Stromal cell of bone marrow (primary cell): Measurements from ENCODE around the gene CHAT.

Source experiments
- DNase-seq: peaks from one replicate; pipeline ENCODE4 v3.0.0-alpha.2; 2012; ENCODE audit warnings: low read depth

Gene CHAT

DNA sequence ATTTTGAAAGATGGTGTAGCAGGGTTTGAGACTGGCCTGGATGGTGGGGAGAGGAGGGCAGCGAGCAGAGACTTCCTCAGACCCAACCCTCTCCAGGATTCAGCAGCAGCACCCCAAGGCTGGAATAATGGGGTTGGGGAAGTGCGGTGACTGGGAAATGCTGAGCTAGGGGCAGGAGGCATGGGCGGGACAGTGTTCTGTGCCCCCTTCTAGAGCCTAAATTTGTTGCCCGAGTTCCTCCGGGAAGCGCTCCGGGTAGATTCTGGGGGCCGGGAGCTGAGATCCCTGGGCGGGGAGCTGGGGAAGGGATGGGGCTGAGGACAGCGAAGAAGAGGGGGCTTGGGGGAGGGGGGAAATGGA lies at the start of gene CHAT:
CHAT (plus strand) TSS at position 156 of the 360 bp plus-strand sequence; CDS start at position 309, 153 bp downstream.
- no peak for DNase-seq

DNA sequence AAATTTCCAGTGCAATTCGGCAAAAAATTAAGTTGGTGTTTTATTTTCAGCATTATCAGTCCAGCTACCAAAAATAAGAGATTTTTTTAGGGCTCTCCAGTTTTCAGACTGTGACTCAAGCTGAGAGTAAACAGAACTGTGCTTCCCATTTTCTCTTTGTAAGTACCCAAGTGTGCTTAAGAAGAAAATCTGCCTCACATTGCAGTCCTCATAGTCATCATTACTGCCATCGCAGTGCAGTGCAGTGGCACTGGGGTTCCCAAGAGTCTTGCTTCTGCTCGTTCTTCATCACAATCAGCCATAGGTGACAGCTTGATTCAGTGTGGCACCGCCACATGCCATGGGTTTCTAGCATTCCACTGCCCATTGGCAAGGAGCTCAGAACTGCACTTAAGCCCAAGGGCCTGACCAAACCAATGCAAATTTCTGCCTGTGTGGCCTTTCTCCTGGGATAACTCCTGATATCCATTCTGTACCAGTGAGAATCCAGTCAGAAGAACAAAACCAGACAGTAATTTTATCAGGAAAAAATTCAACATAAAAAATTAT lies 49.3 kb upstream of the CHAT start:
- no peak for DNase-seq

DNA sequence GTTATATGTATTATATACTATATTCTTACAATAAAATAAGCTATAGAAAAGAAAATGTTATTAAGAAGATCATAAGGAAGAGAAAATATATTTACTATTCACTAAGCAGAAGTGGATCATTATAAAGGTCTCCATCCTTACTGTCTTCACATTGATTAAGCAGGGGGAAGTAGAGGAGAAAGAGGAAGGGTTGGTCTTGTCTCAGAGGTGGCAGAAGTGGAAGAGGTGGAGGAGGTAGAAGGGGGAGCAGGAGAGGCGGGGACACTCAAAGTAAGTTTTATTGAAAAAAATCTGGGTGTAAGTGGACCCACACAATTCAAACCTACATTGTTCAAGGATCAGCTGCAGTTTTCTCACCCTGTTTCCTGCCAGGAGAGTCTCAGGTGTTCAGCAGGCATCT lies 46.0 kb upstream of the CHAT start:
- DNase-seq, result no peak

DNA sequence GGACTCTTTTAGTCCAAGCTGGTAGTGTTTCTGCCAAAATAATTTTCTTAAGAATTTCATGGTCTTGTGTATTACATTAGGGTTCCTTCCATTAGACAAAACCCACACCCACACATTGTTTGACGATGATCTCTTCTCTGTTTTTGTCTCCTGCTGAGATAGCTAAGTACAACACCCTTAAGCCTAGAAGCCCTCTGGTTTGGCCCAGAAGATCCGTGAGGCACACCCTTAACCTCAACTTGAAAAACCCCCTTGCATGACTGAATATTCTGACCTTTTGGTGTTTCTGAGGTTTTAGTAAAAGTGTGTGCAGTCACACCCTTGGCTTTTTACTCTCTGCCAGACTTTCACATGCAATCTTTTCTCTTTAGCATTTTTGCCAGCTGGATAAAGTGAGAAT lies 45.6 kb upstream of the CHAT start:
- DNase-seq, result peak; percentile 79

DNA sequence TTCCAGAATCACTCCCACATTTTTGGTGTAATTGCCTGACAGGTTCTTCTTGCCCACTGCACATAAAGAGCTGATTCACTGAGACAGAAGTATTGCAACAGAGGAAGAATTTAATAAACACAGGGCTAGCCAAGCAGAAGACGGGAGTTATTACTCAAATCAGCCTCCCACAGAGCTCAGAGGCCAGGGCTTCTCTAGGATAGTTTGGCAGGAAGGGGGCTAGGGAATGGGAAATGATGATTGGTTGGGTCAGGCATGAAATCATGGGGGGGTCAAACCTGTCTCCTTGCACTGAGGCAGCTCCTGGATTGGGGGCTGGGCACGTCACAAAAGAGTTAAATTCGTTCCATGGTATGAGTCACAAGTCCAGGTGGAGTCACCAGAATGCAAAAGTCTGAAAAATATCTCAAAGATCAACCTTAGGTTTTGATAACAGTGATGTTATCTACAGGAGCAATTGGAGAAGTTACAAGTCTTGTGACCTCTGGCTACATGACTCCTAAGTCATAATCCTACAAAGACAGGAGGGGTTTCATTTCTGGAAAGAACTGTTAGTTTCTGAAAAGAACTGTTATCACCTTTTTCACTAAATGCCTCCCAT lies 44.7 kb upstream of the CHAT start:
- peak; percentile 67 for DNase-seq

DNA sequence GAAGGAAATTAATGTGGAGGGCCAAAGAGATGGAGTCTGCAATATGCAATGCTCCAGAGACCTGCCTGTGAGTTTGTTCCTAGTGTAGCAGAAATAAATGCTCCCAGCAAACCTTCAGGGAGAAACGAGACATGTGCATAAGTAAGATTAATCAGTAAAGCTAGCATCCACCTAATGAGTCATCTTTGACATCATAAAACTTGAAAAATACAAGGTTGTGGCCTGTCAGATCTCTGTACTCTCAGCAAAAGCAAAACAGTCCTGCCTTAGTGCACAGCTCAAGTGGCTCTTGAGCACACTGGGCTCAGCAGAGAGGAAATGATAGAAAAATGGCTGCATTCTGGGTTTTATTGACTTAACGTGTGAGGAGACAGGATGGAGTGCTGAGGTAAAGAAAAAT lies 42.4 kb upstream of the CHAT start:
- DNase-seq, result no peak

DNA sequence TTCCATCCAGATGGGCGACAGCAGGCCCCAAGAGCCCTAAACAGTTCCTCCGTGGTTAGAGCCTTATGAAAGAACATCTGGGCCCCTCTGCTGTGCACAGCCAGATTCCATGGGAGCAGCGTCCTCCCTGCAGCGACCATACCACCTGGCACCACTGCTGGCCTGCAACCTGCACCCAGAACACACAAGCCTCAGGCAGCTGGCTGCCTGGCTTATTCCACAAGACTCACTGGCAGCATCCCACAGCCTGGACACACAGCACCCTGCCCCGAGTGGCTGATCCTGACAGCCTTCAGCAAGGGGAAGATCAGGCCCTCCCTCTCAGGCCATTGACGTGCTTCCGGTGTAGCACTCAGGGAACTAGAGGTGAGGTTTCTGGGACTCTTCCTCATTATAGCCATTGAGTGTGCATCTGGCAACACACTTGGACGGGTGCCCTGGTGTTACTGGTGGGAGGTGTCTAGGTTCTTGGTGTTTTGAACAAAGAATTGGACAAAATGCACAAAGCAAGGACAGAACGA lies 41.2 kb upstream of the CHAT start:
- DNase-seq, result no peak

DNA sequence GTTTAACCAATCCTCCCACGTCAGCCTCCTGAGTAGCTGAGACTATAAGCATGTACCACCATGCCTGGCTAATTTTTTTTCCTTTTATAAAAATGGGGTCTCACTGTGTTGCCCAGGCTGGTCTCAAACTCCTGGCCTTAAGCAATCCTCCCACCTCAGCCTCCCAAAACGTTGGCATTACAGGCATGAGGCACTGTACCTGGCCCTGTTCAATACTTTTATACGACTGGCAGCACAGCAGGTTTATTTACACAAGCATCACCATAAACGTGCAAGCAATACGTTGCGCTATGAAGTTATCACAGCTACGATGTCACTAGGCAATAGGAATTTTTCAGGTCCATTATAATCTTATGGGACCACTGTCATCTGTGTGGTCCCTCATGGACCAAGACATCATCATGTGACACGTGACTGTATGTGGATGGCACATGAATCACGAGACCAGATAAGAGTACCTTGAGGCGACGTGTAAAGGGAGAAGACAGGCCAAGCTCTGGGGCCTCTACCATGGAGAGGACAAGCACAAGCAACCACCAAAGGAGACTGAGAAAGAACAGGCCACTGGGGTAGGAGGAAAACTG lies 38.3 kb upstream of the CHAT start:
- DNase-seq, result no peak

DNA sequence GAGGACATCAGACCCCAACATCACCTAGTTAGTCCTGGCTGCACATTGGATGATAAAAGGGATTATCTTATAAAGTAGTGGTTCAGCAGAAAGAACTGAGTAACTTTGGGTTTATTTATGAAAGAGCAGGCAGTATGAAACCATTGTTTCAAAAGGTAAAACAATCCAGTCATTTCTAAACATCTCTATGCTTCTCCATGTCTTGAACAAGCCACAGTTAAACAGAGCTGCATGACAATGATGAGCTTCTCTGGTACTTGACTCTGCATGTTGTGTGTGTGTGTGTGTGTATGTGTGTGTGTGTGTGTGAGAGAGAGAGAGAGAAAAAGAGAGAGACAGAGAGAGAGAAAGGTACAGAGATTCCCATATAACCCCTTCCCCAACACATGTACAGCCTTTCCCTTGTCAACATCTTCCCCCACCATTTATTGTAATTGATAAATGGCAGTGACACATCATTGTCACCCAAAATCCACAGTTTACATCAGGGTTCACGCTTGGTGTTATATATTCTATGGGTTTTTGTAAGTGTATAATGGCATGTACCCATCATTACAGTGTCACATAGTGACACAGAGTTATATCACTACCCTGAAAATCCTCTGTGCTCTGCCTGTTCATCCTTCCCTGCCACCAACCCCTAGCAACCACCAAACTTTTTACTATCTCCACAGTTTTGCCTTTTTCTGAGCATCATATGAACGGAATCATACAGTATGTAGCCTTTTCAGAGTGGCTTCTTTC lies 36.5 kb upstream of the CHAT start:
- DNase-seq, result no peak

DNA sequence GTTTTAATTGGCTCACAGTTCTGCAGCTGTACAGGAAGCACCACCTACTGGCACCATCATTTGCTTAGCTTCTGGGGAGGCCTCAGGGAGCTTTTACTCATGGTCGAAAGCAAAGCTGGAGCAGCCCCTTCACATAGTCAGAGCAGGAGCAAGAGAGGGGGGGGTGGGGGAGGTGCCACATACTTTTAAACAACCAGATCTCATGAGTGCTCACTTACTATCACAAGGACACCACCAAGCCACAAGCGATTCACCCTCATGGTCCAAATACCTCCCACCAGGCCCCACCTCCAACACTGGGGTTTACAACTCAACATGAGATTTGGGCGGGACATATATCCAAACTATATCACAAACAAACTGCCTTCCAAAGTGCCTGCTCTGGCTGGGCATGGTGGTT lies 35.4 kb upstream of the CHAT start:
- no peak for DNase-seq

DNA sequence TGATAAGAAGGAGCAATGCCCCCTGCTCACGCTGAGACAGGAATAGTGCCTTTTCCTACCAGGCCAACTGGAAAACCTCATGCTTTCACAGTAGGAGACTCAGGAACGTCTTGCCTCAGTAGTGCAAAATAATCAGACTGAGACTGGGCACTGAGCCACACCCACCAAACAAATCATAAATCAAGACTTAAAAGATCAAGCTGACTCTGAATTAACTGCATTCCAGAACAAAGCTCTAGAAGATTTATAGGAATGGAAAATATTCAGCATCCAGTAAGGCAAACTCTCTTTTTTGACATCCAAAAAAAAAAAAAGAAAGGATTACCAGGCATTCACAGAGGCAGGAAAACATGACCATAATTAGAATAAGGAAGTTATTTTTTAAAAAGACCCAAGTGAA lies 34.2 kb upstream of the CHAT start:
- no peak for DNase-seq

DNA sequence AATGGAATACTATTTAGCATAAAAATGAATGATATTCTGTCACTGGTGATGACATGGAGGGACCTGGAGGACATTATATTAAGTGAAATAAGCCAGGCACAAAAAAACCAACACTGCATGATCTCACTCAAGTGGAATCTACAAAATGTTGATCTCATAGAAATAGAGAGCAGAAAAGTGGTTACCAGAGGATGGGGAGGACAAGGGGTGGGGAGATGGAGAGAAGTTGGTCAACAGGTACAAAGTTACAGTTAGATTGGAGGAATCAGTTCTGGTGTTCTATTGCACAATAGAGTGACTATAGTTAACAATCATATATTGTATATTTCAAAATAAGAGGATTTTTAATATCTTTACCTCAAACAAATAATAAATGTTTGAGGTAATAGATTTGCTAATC lies 28.4 kb upstream of the CHAT start:
- DNase-seq, result no peak

DNA sequence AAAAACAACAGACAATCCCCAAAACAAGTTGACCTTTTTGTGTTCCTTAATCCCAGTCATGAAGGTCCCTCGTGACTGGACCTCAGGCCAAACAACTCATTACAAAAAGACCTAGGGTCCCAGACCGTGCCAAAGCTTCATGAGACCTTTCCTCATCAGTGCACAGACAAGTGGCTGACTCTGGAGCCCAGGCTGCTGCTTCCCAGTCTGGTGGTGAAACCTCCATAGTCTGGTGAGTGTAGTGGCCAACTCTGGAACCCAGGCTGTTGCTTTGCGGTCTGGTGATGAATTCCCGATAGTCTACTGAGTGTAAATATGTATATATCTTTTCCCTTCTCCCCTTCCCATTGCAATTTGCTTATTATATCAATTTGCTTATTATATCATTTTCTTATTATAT lies 25.9 kb upstream of the CHAT start:
- no peak for DNase-seq

DNA sequence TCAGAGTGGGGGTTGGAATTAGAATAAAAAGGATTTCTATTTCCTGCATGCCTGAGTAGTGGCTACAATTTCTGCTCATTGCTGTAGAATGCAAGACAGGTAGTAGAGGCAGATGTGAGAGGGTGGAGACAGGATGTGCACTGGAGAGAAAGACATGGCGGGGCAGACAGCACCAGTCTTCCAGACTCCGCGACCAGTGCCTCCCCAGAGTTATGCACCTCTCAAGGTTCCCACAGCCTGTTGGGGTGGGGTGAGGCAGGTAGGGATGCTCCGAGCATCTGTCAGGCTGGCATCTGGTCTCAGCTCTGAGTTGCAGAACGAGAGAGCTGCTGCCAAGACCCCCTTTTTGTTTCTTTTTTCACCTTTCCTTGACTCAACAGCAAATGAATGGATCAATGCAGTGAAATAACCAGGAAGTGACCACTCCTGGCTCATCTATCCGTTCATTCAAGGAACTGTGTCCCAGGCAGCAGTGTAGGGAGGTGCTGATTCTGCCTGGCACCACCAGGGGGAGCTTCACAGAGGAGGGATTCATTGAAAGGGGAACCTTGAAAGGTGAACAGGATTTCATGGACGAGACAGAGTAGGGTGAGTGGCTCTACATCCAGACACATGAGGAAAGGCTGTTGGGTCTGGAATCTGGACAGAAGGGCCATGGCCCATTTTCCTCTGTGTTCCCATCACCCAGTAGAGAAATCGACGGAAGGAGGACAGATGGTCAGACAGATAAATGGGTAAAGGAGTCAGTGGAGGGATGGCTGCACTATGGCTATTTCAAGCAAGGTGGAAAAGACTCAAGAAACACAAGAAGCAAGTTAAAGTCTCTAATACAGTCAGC lies 20.9 kb upstream of the CHAT start:
- DNase-seq, result peak; percentile 28

DNA sequence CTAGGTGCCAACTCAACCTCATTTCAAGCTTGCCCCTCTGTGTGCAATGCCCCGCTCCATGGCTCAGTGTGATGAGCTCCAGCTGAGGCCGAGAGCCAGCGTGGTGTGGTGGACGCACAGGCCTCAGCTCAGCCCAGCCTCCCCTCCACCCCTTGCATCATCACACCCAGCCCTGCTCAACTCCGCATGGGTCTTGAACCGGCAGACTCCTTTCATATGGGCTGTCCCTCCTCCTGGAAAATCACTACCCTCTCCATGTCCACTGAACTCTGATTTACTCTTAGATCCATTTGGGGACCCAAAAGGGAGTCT lies 20.3 kb upstream of the CHAT start:
- no peak for DNase-seq

DNA sequence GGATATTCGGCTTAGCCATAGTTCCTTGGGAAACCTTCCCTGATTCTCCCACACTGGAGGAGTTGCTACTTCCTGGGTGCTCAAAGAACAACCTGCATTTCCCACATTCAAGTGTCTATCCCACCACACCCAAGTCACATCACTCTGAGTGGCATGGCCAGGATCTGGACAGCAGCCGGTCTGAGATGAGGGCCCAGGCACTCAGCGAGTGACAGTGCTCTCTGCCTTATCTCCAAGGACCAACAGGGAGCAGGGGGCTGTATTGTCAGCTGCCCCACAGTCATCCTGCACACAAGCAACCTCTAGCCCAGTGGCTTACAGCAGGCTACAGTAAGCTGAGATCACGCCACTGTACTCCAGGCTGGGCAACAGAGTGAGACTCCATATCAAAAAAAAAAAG lies 19.8 kb upstream of the CHAT start:
- no peak for DNase-seq

DNA sequence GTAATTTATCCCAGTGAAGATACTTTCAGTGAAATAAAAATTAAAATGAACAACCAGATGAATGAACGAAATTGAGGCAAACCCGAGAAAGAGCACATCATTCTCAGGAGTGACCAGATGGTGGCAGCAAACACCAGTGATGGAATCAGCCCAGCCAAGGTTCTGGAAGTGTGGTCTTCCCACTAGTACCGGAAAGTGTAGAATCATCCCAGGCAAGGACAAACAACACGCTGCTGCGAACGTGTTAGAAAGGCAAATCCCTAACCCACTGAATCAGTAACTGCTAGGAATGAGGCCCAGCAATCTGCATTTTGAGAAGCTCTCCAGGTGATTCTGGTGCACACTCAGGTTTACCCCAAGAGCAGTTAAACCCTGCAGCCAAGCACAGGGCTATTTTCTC lies 19.2 kb upstream of the CHAT start:
- peak; percentile 48 for DNase-seq

DNA sequence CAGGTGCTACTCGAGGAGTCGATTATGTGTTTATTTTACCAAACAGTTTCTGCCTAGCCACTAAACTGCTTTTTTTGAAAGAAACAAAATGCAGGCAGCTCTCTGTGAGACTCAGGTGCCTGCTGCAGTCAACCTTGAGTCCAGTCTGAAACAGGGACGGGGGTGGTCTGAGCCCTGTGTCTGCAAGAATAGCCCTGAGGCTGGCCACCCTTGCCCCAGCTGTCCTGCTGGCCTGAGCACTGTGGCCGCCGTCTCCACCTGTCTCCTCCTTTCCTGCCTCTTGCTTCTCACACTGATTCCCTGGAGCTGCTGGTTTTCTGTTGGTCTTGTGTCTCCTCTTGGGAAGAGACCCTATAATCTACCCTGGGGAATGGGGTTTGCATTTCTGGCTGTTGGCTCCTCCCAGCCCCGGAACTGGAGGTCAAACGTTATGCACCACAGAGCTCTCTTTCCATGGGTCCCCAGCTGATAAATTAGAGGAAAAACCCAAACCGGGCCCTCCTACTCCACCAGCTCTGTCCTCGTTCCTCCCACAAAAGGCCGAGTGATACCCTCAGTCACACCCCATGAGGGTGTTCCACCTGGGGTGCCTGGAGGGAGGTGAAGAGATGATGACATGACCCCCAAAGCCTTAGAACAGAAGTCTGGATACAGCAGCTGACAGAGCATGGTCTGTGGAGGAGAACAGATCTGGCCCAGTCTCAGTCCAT lies 18.7 kb upstream of the CHAT start:
- no peak for DNase-seq

DNA sequence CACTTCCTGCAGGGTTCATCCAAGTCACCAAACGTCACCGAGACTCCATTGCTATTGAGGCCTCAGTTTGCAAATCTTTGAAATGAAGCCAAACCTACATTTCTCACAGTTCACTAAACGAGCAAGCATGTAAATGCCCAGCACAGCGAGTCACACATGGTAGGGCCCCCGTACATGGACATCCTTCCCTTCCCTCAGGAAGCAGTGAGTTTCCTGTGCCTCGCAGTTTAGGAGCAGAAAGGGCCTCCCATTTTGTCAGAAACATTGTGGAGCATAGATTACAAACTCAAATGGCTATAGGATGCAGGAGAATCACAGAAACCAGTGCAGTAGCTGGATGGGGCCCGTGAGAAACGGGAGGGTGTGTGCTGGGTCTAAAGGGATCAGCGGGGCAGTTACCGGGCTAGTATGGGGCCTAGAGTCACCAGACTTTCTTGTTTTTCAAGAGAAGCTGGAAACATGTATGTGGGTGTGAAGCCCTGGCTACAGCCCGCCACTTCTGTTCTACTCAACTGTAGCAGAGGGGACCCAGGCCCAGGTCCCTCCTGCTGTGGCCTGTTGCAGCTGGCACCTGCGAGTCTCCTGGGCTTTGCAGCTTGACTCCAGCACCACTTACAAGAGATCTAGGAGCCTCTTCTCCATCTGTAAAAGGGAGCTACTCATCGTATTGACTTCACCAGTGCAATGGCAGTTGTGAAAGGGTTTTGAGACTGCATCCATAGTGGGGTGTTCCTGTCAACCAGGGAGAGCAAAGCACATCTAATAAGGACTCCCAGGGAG lies 17.9 kb upstream of the CHAT start:
- DNase-seq, result no peak

DNA sequence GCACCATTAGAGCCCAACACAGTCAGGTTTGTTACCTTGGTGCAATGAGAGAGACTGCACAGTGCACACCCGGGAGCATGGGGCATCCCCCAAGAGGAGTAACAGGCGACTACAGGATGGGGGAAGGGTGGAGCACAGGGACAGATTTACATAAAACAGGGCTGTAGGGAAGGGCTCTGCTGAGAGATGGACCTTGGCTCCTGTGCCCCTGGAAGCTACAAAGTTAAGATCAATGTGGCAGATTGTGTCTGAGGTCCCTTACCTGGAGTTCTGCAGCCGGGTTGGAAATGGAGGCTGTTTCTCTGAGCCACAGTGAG lies 17.4 kb upstream of the CHAT start:
- no peak for DNase-seq

DNA sequence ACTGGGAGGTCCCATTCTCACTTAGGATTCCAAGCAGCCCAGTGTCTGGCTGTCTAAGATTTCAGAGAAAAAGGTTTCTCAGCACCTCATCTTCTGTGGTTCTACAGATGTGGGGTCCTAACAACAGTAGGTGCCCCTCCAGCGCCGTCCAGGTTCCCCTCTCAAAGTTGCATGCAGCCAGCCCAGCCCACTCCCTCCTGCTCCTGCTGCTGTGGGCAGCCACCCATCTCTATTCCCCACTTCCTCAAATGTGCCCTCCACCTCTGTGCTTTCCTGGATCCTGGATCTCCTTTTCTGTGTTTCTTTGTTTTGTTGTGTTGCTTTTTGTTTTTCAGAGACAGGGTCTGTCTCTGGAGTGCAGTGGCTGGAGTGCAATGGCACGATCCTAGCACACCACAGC lies 17.0 kb upstream of the CHAT start:
- no peak for DNase-seq
